GM18505 (cell line): ENCODE measurements around the gene PRDM5.
"Not testable (repeated sequence)": the region's sequence is repeated elsewhere in the genome, so short reads cannot be mapped to it uniquely, and the experiment has no call there.

Experiments
- ATAC-seq: cut with Tn5 transposase; IDR thresholded peaks from one replicate; pipeline ENCODE4 v1.9.1; 2021; ENCODE audit not compliant: unreplicated experiment
- POLR2A ChIP-seq: IDR thresholded peaks from 4 replicates; pipeline ENCODE4 v1.6.1; 2011; ENCODE audit warnings: borderline replicate concordance; ENCODE audit not compliant: insufficient read depth, insufficient read length; ENCODE audit errors: extremely low read depth

Gene PRDM5

GRCh38 chr4:120658772-120659171, 263.8 kb downstream of the PRDM5 start:
- no peak for ATAC-seq

GRCh38 chr4:120653804-120654573, 268.5 kb downstream of the PRDM5 start:
- no peak for TF ChIP-seq POLR2A
- ATAC-seq: no peak

More at GRCh38 chr4:120658772-120659171, 263.8 kb downstream of the PRDM5 start:
- no peak for TF ChIP-seq POLR2A

- not testable (repeated sequence) for ATAC-seq
Observed at GRCh38 chr4:120648336-120648735, 274.2 kb downstream of the PRDM5 start.
